ENCODE data around the gene IFNA8. TPM values are rescaled to one million over a fixed set of nuclear protein-coding genes. Genes with fewer than 3 reads are reported as not detected.

Gene IFNA8
- total RNA-seq, 1 experiment from 2014 or later, result not detected

DNA sequence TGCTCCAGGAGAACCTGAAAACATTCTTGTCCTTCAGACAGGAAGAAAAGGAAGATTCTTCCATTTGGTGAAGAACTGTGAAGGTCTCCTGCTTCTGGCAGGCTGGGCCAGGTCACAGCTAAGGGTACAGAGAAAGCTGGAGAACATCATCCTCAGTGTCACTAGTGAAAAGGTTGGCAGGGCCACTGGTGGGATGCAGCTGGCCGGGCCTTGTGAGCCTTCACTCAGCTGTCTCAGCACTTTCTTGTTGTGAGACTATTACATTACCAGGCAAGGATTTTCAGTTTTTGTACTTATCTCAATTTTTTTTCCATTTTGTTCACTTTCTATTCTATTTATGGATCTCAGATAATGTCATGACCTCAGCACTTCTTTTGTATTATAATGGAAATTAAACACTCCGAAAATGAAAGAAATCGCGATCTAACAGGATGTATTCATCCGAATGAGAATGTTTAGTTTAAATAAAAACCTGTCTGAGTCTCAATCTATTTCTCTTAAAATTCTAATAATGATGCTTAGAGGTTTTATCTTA is 9.9 kb upstream of the IFNA8 start:
- no peak overlapping the region for H3K4me3 Mint-ChIP-seq
- no peaks in the 10 kb centered on the region for H3K9me3 Mint-ChIP-seq
- ATAC-seq (no peak), DNase-seq (ENCODE audit: low spot score) (no peak)
- peaks cover 67% of the 10 kb centered on the region for H3K27me3 Mint-ChIP-seq (ENCODE audit: low read depth)
- peaks cover 7% of the 10 kb centered on the region for H3K4me1 Mint-ChIP-seq
- no peaks in the 10 kb centered on the region for H3K36me3 Mint-ChIP-seq
- TF ChIP-seq CREB1 (CRISPR knock-in tag; IDR thresholded peaks at IDR 0.05), result no peak
- TF ChIP-seq ZNF219 (CRISPR knock-in tag; IDR thresholded peaks at IDR 0.05; ENCODE audit: borderline replicate concordance), result no peak
- no peak for TF ChIP-seq CBFB (CRISPR knock-in tag; IDR thresholded peaks at IDR 0.05; ENCODE audit: low read depth)
- no peak for TF ChIP-seq OVOL2 (CRISPR knock-in tag; IDR thresholded peaks at IDR 0.05; ENCODE audit: borderline replicate concordance)
- no peak for TF ChIP-seq HMGA2 (CRISPR knock-in tag; IDR thresholded peaks at IDR 0.05)
- ChIA-PET CTCF (interaction anchor here (1.2 to 1.8 kb wide), 3 partner anchors 56 to 146 kb away, joined by 3 to 8 read pairs (median 7); no protein-coding TSS in a partner anchor), POLR2A (no interaction called here)
- H3K27ac Mint-ChIP-seq, result no peak overlapping the region

DNA sequence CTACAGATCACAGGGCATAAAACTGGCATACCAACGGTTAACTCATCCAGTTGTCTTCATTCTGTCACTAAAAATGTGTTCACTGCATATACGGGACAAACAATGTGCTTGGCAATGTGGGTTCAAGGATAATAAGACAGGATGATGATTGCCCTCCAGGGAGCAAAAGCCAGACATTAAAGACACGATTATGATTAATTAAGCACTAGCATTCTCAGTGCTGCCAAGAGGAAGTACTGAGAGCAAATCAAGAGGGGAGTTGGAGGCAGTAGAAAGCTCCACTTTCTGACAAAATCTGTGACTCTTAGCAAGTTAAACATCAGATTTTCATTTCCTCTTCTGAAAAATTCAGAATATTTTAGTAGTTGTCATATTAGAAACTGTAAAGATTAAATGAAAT is 9.0 kb upstream of the IFNA8 start:
- TF ChIP-seq GTF2I (CRISPR knock-in tag; conservative IDR thresholded peaks at IDR 0.05) (no peak), NR2C2 (CRISPR knock-in tag; IDR thresholded peaks at IDR 0.05) (no peak), ZNF121 (CRISPR knock-in tag; IDR thresholded peaks at IDR 0.05) (no peak), OVOL2 (CRISPR knock-in tag; IDR thresholded peaks at IDR 0.05; ENCODE audit: borderline replicate concordance) (no peak)
- TF ChIP-seq, protein P1, sequence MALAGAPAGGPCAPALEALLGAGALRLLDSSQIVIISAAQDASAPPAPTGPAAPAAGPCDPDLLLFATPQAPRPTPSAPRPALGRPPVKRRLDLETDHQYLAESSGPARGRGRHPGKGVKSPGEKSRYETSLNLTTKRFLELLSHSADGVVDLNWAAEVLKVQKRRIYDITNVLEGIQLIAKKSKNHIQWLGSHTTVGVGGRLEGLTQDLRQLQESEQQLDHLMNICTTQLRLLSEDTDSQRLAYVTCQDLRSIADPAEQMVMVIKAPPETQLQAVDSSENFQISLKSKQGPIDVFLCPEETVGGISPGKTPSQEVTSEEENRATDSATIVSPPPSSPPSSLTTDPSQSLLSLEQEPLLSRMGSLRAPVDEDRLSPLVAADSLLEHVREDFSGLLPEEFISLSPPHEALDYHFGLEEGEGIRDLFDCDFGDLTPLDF (CRISPR knock-in tag; IDR thresholded peaks at IDR 0.05), result no peak
- TF ChIP-seq, protein P2, sequence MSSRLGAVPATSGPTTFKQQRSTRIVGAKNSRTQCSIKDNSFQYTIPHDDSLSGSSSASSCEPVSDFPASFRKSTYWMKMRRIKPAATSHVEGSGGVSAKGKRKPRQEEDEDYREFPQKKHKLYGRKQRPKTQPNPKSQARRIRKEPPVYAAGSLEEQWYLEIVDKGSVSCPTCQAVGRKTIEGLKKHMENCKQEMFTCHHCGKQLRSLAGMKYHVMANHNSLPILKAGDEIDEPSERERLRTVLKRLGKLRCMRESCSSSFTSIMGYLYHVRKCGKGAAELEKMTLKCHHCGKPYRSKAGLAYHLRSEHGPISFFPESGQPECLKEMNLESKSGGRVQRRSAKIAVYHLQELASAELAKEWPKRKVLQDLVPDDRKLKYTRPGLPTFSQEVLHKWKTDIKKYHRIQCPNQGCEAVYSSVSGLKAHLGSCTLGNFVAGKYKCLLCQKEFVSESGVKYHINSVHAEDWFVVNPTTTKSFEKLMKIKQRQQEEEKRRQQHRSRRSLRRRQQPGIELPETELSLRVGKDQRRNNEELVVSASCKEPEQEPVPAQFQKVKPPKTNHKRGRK (CRISPR knock-in tag; IDR thresholded peaks at IDR 0.05; ENCODE audit: borderline replicate concordance), result no peak
- TF ChIP-seq, protein P3, sequence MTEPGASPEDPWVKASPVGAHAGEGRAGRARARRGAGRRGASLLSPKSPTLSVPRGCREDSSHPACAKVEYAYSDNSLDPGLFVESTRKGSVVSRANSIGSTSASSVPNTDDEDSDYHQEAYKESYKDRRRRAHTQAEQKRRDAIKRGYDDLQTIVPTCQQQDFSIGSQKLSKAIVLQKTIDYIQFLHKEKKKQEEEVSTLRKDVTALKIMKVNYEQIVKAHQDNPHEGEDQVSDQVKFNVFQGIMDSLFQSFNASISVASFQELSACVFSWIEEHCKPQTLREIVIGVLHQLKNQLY (CRISPR knock-in tag; IDR thresholded peaks at IDR 0.05), result no peak
- TF ChIP-seq, protein P4, sequence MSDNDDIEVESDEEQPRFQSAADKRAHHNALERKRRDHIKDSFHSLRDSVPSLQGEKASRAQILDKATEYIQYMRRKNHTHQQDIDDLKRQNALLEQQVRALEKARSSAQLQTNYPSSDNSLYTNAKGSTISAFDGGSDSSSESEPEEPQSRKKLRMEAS (CRISPR knock-in tag; IDR thresholded peaks at IDR 0.05), result no peak
- H3K4me3 Mint-ChIP-seq, result no peak overlapping the region
- H3K9me3 Mint-ChIP-seq, result no peaks in the 10 kb centered on the region
- no peak overlapping the region for H3K27ac Mint-ChIP-seq
- ATAC-seq (no peak), DNase-seq (ENCODE audit: low spot score) (no peak)
- POLR2A ChIA-PET, result no interaction called here
- no peaks in the 10 kb centered on the region for H3K36me3 Mint-ChIP-seq
- H3K4me1 Mint-ChIP-seq, result peaks cover 7% of the 10 kb centered on the region
- H3K27me3 Mint-ChIP-seq (ENCODE audit: low read depth), result peaks cover 66% of the 10 kb centered on the region
- CTCF ChIA-PET, result no interaction called here

DNA sequence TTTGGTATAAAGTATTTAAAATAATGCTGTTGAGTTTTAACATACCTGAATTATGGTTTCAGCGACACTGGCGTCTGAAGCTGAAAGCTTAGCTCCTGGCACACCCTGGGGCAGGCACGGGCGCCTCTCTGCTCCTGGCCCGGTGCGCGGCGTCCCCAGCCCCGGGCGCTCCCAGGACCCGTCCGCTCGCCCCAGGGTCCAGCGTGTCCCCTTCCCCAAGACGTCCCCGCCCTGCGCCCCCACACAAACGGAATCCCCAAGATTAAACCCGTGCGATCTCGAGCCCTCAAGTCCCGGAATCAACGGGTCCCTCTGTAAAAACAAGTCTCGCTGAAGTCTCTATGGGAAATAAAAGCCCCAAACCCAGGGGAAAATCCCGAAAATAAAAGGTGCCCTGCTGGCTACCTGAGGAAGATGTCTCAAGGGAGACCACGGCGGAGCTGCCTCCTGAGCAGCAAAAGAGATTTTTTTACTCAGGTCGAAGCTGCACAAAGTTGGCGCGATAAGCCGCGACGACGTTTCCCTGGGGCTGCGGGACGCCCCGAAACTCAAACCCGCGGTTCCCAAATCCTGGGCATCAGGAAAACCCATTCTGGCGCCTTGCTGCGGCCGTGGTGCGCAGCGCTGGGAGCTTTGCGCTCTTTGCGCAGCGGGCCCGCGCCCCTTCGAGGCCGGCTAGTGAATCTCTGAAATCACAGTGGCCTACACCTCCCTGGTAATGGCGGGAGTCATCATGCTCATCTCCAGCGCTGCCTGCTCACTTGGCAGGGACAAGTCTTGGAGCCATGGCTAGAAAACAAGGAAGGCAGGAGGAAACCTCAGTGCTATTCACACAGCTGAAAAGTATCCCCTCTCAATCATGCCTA is 6.3 kb upstream of the IFNA8 start:
- ChIA-PET CTCF (interaction anchor here (1.0 to 2.8 kb wide), 13 partner anchors 8 to 220 kb away, joined by 3 to 16 read pairs (median 4); no protein-coding TSS in a partner anchor), POLR2A (interaction anchor here (1.0 kb wide), 1 partner anchor 212 kb away, joined by 4 read pairs; no protein-coding TSS in a partner anchor)
- H3K36me3 Mint-ChIP-seq, result no peaks in the 10 kb centered on the region
- H3K27ac Mint-ChIP-seq, result no peak overlapping the region
- ATAC-seq (peak; percentile 96), DNase-seq (ENCODE audit: low spot score) (peak; percentile 71)
- H3K9me3 Mint-ChIP-seq, result no peaks in the 10 kb centered on the region
- peak overlapping the region; percentile 81 for H3K4me3 Mint-ChIP-seq
- peaks cover 5% of the 10 kb centered on the region for H3K4me1 Mint-ChIP-seq
- H3K27me3 Mint-ChIP-seq (ENCODE audit: low read depth), result peaks cover 43% of the 10 kb centered on the region
- TF ChIP-seq MXD4 (CRISPR knock-in tag; IDR thresholded peaks at IDR 0.05; ENCODE audit: borderline replicate concordance) (0 out of 2 replicates have a peak, but pooled peaks have one; percentile 11), FOXP1 (CRISPR knock-in tag; IDR thresholded peaks at IDR 0.05; ENCODE audit: borderline replicate concordance) (peak; percentile 52), FOXK1 (CRISPR knock-in tag; IDR thresholded peaks at IDR 0.05) (0 out of 2 replicates have a peak, but pooled peaks have one; percentile 24)
- TF ChIP-seq, protein P5, sequence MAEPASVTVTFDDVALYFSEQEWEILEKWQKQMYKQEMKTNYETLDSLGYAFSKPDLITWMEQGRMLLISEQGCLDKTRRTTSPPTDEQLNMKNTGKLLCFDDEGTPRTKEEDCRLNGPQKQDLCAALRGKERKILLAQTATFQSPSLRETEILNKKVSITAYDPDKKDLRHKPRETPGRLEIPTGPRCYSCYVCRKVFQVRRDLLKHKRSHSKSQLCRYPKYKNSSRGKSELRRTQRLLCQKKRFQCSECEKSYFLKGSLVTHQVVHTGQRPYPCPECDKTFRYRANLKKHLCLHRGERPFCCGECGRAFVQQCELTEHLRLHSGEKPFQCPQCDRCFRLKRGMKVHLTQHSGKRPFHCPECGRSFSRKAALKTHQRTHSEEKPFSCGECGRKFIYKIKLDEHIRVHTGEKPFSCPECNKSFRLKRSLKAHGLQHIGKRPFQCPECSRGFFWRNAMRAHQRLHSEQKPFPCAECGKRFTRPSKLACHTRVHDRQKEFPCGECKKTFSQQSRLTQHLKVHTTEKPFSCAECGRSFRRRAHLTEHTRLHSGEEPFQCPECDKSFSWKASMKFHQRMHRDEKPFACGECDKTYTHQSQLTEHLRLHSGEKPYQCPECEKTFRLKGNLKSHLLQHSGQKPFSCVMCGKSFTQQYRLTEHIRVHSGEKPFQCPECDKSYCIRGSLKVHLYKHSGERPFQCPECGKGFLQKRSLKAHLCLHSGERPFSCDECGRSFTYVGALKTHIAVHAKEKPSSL (CRISPR knock-in tag; conservative IDR thresholded peaks at IDR 0.05), result no peak
- TF ChIP-seq, protein P6, sequence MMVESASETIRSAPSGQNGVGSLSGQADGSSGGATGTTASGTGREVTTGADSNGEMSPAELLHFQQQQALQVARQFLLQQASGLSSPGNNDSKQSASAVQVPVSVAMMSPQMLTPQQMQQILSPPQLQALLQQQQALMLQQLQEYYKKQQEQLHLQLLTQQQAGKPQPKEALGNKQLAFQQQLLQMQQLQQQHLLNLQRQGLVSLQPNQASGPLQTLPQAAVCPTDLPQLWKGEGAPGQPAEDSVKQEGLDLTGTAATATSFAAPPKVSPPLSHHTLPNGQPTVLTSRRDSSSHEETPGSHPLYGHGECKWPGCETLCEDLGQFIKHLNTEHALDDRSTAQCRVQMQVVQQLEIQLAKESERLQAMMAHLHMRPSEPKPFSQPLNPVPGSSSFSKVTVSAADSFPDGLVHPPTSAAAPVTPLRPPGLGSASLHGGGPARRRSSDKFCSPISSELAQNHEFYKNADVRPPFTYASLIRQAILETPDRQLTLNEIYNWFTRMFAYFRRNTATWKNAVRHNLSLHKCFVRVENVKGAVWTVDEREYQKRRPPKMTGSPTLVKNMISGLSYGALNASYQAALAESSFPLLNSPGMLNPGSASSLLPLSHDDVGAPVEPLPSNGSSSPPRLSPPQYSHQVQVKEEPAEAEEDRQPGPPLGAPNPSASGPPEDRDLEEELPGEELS (CRISPR knock-in tag; IDR thresholded peaks at IDR 0.05), result 0 out of 2 replicates have a peak, but pooled peaks have one; percentile 41
- TF ChIP-seq, protein P7, sequence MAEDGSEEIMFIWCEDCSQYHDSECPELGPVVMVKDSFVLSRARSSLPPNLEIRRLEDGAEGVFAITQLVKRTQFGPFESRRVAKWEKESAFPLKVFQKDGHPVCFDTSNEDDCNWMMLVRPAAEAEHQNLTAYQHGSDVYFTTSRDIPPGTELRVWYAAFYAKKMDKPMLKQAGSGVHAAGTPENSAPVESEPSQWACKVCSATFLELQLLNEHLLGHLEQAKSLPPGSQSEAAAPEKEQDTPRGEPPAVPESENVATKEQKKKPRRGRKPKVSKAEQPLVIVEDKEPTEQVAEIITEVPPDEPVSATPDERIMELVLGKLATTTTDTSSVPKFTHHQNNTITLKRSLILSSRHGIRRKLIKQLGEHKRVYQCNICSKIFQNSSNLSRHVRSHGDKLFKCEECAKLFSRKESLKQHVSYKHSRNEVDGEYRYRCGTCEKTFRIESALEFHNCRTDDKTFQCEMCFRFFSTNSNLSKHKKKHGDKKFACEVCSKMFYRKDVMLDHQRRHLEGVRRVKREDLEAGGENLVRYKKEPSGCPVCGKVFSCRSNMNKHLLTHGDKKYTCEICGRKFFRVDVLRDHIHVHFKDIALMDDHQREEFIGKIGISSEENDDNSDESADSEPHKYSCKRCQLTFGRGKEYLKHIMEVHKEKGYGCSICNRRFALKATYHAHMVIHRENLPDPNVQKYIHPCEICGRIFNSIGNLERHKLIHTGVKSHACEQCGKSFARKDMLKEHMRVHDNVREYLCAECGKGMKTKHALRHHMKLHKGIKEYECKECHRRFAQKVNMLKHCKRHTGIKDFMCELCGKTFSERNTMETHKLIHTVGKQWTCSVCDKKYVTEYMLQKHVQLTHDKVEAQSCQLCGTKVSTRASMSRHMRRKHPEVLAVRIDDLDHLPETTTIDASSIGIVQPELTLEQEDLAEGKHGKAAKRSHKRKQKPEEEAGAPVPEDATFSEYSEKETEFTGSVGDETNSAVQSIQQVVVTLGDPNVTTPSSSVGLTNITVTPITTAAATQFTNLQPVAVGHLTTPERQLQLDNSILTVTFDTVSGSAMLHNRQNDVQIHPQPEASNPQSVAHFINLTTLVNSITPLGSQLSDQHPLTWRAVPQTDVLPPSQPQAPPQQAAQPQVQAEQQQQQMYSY (CRISPR knock-in tag; IDR thresholded peaks at IDR 0.05), result no peak
